GM18520 (cell line): ENCODE results near the gene PCDHGA5.
A peak's percentile ranks its signal among the peaks of the same experiment; 100 is the strongest.
"Not testable (repeated sequence)": the region's sequence is repeated elsewhere in the genome, so short reads cannot be mapped to it uniquely, and the experiment has no call there.

ENCODE experiments used
- ATAC-seq: cut with Tn5 transposase; IDR thresholded peaks from one replicate; pipeline ENCODE4 v1.9.1; 2021; ENCODE audit not compliant: unreplicated experiment

PCDHGA5 gene

GRCh38 chr5:141412854-141413539, 49.0 kb downstream of the PCDHGA5 start, which contains the start of gene PCDHGA10:
PCDHGA10 (plus strand) TSS chr5:141412987; CDS start chr5:141413176, 189 bp downstream.
- peak; percentile 54 for ATAC-seq

- no peak for ATAC-seq
Measured at GRCh38 chr5:141413540-141414069, 49.6 kb downstream of the PCDHGA5 start.

GRCh38 chr5:141414548-141415274, 50.7 kb downstream of the PCDHGA5 start:
- ATAC-seq, result not testable (repeated sequence)

DNA sequence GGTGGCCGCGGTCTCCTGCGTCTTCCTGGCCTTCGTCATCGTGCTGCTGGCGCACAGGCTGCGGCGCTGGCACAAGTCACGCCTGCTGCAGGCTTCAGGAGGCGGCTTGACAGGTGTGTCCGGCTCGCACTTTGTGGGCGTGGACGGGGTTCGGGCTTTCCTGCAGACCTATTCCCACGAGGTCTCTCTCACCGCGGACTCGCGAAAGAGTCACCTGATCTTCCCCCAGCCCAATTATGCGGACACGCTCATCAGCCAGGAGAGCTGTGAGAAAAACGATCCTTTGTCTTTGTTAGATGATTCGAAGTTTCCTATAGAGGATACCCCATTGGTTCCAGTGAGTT, 51.3 kb downstream of the PCDHGA5 start:
- not testable (repeated sequence) for ATAC-seq
